HepG2 (cell line): ENCODE measurements around the gene C3orf38. TPM values are rescaled to one million over a fixed set of nuclear protein-coding genes. Genes with fewer than 3 reads are reported as not detected.

Source experiments
- CREM ChIP-seq, 2 experiments: sonication (generic) in 1 of 2; formaldehyde crosslinking in 1 of 2; IDR thresholded peaks; 2 replicates each; pipeline versions ENCODE4 v1.4.0 to v1.6.1; 2016 to 2020; ENCODE audit warnings: antibody characterized with exemption in 1 of 2, mild to moderate bottlenecking in 1 of 2, missing genetic modification reagents in 1 of 2
- FOSL1 ChIP-seq: sonication (generic); formaldehyde crosslinking; IDR thresholded peaks from 2 replicates; pipeline ENCODE4 v1.9.0; 2021; ENCODE audit warnings: missing genetic modification reagents, borderline replicate concordance
- HNRNPL ChIP-seq: fragments of 200-400 bp; formaldehyde crosslinking; IDR thresholded peaks from 2 replicates; pipeline ENCODE4 v1.6.1; 2017; ENCODE audit warnings: mild to moderate bottlenecking, low read depth, low read length
- ONECUT2 ChIP-seq: sonication (generic); formaldehyde crosslinking; IDR thresholded peaks from 2 replicates; pipeline ENCODE4 v1.4.0; 2020; ENCODE audit warnings: missing genetic modification reagents
- PHF20 ChIP-seq: sonication (generic); formaldehyde crosslinking; IDR thresholded peaks from 2 replicates; pipeline ENCODE4 v1.5.0; 2020; ENCODE audit warnings: mild to moderate bottlenecking, missing genetic modification reagents
- RARG ChIP-seq: sonication (generic); formaldehyde crosslinking; IDR thresholded peaks from 2 replicates; pipeline ENCODE4 v1.4.0; 2020; ENCODE audit warnings: low read depth, mild to moderate bottlenecking, missing genetic modification reagents
- RBFOX2 ChIP-seq: fragments of 200-400 bp; formaldehyde crosslinking; IDR thresholded peaks from 2 replicates; pipeline ENCODE4 v1.6.1; 2017; ENCODE audit warnings: low read depth, mild to moderate bottlenecking, low read length
- RFXANK ChIP-seq: IDR thresholded peaks from 2 replicates; pipeline ENCODE4 v1.6.1; 2016
- SNAI1 ChIP-seq: sonication (generic); formaldehyde crosslinking; IDR thresholded peaks from 2 replicates; pipeline ENCODE4 v1.5.0; 2020; ENCODE audit warnings: mild to moderate bottlenecking, missing genetic modification reagents, borderline replicate concordance
- SNAPC2 ChIP-seq: sonication (generic); formaldehyde crosslinking; IDR thresholded peaks from 2 replicates; pipeline ENCODE4 v1.8.1; 2022; ENCODE audit warnings: mild to moderate bottlenecking, missing genetic modification reagents
- SRSF1 ChIP-seq: fragments of 200-400 bp; formaldehyde crosslinking; optimal IDR thresholded peaks from 2 replicates; pipeline ENCODE3; 2017; ENCODE audit warnings: mild to moderate bottlenecking, low read depth, low read length, moderate library complexity
- TCF12 ChIP-seq, 2 experiments: fragments of 450-650 bp in 1 of 2; sonication (generic) in 1 of 2; formaldehyde crosslinking in 1 of 2; IDR thresholded peaks; 2 replicates each; pipeline versions ENCODE4 v1.6.1 to v1.8.0; 2017 to 2022; ENCODE audit warnings: antibody characterized with exemption in 1 of 2, mild to moderate bottlenecking in 1 of 2, missing genetic modification reagents in 1 of 2, moderate library complexity in 1 of 2
- TEAD2 ChIP-seq: sonication (generic); formaldehyde crosslinking; IDR thresholded peaks from 2 replicates; pipeline ENCODE4 v1.9.0; 2021; ENCODE audit warnings: missing genetic modification reagents
- ZNF547 ChIP-seq: sonication (generic); formaldehyde crosslinking; IDR thresholded peaks from 2 replicates; pipeline ENCODE4 v1.5.1; 2020; ENCODE audit warnings: mild to moderate bottlenecking, missing genetic modification reagents
- polyA plus RNA-seq, 8 experiments: library from polyadenylated mRNA; depleted of rRNA in 3 of 8; stranded (reverse) in 7 of 8; unstranded in 1 of 8; fragments of >200 nt; fragmentation: Illumina TruSeq in 4 of 8; extraction: Trizol in 4 of 8; gene quantifications; 2 replicates each; pipeline versions ENCODE4 v1.2.1 to v1.2.3, GENCODE V29; 2011 to 2016; ENCODE audit warnings: low read depth in 4 of 8, missing spikeins in 1 of 8, mixed read lengths in 1 of 8; ENCODE audit not compliant: insufficient read depth in 1 of 8
- total RNA-seq, 5 experiments: library from RNA; depleted of rRNA; stranded (reverse); fragments of >200 nt; fragmentation: Illumina TruSeq; extraction: Trizol; gene quantifications; 2 replicates each; pipeline ENCODE4 v1.2.3, GENCODE V29; 2016; ENCODE audit warnings: low read depth in 1 of 5
- TF ChIP-seq, protein P1 (sequence below): sonication (generic); formaldehyde crosslinking; IDR thresholded peaks from 2 replicates; pipeline ENCODE4 v1.8.0; 2022; ENCODE audit warnings: low read depth, missing genetic modification reagents
- TF ChIP-seq, protein P2 (sequence below): IDR thresholded peaks from 2 replicates; pipeline ENCODE4 v1.4.0; 2020; ENCODE audit warnings: mild to moderate bottlenecking, missing genetic modification reagents
- TF ChIP-seq, protein P3 (sequence below): IDR thresholded peaks from 2 replicates; pipeline ENCODE4 v1.6.1; 2016; ENCODE audit warnings: missing compliant biosample characterization, missing genetic modification reagents, borderline replicate concordance
- TF ChIP-seq, protein P4 (sequence below): sonication (generic); formaldehyde crosslinking; IDR thresholded peaks from 2 replicates; pipeline ENCODE4 v1.9.0; 2021; ENCODE audit warnings: missing genetic modification reagents, mild to moderate bottlenecking, borderline replicate concordance
- TF ChIP-seq, protein P5 (sequence below): conservative IDR thresholded peaks from 2 replicates; pipeline ENCODE4 v1.6.1; 2018; ENCODE audit warnings: missing genetic modification reagents

C3orf38 gene
- total and polyA plus RNA-seq, 2 of the 13 experiments (the other 11 are each of a cell fraction or from before 2014, with no cell fraction given): 6.0 to 17.5 TPM

DNA sequence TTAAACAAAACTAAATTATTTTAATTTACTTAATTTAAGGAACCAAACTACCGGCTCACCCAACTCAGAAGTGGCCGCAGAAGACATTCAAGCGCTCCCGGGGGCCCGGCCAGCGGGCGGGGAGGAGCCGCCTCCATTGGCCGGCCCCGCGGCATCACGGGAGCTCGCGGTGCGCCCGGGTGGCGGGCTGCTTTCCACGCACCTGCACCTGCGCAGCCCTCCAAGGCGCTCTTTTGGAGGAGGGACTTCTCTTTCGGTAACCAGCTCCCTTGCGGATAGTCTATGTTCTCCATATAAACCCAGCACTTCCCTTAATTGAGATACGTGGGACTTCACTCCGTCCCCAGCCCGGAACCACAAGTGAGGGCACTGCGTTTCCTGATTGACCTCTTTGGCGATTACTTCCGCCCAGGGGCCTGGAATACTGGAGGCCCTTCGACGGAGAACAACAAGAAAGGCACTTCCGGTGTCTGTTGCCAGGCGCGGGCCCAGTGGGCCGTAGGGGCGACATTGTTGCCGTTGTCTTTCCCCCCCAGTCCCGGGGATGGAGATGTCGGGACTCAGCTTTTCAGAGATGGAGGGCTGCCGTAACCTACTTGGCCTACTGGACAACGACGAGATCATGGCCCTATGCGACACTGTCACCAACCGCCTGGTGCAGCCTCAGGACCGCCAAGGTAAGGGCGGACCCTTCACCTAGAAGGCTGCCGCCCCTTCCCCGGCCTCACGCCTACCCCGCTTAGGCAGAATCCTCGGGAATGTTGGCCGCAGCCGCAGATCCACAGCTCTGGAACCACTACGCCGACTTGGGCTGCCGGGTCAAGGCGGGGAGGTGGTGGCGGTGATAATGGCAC lies at the start of gene C3orf38 (continued):
- TF ChIP-seq, protein P1, sequence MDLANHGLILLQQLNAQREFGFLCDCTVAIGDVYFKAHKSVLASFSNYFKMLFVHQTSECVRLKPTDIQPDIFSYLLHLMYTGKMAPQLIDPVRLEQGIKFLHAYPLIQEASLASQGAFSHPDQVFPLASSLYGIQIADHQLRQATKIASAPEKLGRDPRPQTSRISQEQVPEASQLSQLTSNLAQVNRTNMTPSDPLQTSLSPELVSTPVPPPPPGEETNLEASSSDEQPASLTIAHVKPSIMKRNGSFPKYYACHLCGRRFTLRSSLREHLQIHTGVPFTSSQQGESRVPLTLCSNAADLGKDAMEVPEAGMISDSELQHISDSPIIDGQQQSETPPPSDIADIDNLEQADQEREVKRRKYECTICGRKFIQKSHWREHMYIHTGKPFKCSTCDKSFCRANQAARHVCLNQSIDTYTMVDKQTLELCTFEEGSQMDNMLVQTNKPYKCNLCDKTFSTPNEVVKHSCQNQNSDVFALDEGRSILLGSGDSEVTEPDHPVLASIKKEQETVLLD (CRISPR knock-in tag): no peak
- TF ChIP-seq, protein P2, sequence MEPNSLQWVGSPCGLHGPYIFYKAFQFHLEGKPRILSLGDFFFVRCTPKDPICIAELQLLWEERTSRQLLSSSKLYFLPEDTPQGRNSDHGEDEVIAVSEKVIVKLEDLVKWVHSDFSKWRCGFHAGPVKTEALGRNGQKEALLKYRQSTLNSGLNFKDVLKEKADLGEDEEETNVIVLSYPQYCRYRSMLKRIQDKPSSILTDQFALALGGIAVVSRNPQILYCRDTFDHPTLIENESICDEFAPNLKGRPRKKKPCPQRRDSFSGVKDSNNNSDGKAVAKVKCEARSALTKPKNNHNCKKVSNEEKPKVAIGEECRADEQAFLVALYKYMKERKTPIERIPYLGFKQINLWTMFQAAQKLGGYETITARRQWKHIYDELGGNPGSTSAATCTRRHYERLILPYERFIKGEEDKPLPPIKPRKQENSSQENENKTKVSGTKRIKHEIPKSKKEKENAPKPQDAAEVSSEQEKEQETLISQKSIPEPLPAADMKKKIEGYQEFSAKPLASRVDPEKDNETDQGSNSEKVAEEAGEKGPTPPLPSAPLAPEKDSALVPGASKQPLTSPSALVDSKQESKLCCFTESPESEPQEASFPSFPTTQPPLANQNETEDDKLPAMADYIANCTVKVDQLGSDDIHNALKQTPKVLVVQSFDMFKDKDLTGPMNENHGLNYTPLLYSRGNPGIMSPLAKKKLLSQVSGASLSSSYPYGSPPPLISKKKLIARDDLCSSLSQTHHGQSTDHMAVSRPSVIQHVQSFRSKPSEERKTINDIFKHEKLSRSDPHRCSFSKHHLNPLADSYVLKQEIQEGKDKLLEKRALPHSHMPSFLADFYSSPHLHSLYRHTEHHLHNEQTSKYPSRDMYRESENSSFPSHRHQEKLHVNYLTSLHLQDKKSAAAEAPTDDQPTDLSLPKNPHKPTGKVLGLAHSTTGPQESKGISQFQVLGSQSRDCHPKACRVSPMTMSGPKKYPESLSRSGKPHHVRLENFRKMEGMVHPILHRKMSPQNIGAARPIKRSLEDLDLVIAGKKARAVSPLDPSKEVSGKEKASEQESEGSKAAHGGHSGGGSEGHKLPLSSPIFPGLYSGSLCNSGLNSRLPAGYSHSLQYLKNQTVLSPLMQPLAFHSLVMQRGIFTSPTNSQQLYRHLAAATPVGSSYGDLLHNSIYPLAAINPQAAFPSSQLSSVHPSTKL (CRISPR knock-in tag): peak; percentile 69; the same call in 1 of the 2 replicates
- TF ChIP-seq, protein P3, sequence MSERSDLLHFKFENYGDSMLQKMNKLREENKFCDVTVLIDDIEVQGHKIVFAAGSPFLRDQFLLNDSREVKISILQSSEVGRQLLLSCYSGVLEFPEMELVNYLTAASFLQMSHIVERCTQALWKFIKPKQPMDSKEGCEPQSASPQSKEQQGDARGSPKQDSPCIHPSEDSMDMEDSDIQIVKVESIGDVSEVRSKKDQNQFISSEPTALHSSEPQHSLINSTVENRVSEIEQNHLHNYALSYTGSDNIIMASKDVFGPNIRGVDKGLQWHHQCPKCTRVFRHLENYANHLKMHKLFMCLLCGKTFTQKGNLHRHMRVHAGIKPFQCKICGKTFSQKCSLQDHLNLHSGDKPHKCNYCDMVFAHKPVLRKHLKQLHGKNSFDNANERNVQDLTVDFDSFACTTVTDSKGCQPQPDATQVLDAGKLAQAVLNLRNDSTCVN (CRISPR knock-in tag): no peak
- no peak for TF ChIP-seq SNAPC2 (CRISPR knock-in tag)
- TF ChIP-seq TEAD2 (CRISPR knock-in tag): no peak
- 0 out of 2 replicates have a peak, but pooled peaks have one; percentile 61 for TF ChIP-seq RFXANK (CRISPR knock-in tag)
- peak; percentile 81 for TF ChIP-seq RBFOX2
- TF ChIP-seq, protein P4, sequence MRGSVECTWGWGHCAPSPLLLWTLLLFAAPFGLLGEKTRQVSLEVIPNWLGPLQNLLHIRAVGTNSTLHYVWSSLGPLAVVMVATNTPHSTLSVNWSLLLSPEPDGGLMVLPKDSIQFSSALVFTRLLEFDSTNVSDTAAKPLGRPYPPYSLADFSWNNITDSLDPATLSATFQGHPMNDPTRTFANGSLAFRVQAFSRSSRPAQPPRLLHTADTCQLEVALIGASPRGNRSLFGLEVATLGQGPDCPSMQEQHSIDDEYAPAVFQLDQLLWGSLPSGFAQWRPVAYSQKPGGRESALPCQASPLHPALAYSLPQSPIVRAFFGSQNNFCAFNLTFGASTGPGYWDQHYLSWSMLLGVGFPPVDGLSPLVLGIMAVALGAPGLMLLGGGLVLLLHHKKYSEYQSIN (CRISPR knock-in tag): no peak
- no peak for TF ChIP-seq RARG (CRISPR knock-in tag)
- no peak for TF ChIP-seq TCF12 (IDR thresholded peaks at IDR 0.05)
- peak; percentile 63; the same call in 1 of the 2 replicates for TF ChIP-seq TCF12 (CRISPR knock-in tag; IDR thresholded peaks at IDR 0.05)
- TF ChIP-seq PHF20: peak; percentile 95
- peak; percentile 84 for TF ChIP-seq ZNF547 (CRISPR knock-in tag)
- no peak for TF ChIP-seq FOSL1 (CRISPR knock-in tag)
- peak; percentile 69 for TF ChIP-seq CREM (IDR thresholded peaks at IDR 0.05)
- no peak for TF ChIP-seq CREM (CRISPR knock-in tag; IDR thresholded peaks at IDR 0.05)
- 0 out of 2 replicates have a peak, but pooled peaks have one; percentile 27 for TF ChIP-seq SNAI1 (CRISPR knock-in tag)
- no peak for TF ChIP-seq ONECUT2 (CRISPR knock-in tag)
- TF ChIP-seq, protein P5, sequence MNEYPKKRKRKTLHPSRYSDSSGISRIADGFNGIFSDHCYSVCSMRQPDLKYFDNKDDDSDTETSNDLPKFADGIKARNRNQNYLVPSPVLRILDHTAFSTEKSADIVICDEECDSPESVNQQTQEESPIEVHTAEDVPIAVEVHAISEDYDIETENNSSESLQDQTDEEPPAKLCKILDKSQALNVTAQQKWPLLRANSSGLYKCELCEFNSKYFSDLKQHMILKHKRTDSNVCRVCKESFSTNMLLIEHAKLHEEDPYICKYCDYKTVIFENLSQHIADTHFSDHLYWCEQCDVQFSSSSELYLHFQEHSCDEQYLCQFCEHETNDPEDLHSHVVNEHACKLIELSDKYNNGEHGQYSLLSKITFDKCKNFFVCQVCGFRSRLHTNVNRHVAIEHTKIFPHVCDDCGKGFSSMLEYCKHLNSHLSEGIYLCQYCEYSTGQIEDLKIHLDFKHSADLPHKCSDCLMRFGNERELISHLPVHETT (CRISPR knock-in tag): peak; percentile 62; the same call in 1 of the 2 replicates
- TF ChIP-seq SRSF1: no peak
- 0 out of 2 replicates have a peak, but pooled peaks have one; percentile 37 for TF ChIP-seq HNRNPL
